ENCODE data around the gene NEU3.
"Not testable (repeated sequence)": the region's sequence is repeated elsewhere in the genome, so short reads cannot be mapped to it uniquely, and the experiment has no call there.

Gene NEU3

DNA sequence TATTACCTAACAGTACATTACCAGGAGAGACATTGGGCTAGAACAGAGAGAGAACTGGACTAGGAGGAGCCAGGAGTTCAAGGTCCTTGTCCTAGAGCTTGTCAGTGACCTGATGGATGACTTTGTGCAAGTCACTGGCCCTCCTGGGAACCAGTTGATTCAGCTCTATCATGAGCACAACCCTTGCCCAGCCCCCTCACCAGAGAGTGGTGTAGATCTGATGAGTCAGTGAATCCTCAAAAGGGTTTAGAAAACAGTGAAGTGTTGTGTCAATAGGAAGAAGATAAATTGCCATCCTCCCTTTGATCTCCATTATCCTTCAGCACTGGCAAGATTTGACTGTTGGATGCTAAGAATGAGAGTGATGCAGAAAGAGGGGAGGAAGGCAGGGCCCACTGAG, 24.3 kb downstream of the NEU3 start:
- no peak overlapping the region for H3K4me3 ChIP-seq (ENCODE audit: low read depth, low read length)
- TF ChIP-seq CTCF (IDR thresholded peaks at IDR 0.05; ENCODE audit: low read depth, low read length, missing control alignments) = no peak
- no peak for DNase-seq (ENCODE audit: low read depth)
- in situ Hi-C loops (cut with HindIII; ENCODE audit: low sequenced_read_pairs) = no loop called here

GRCh38 chr11:75014129-75014528, 25.4 kb downstream of the NEU3 start:
- peak; percentile 26 for DNase-seq (ENCODE audit: low read depth)
- in situ Hi-C loops (cut with HindIII; ENCODE audit: low sequenced_read_pairs) = no loop called here
- no peak overlapping the region for H3K4me3 ChIP-seq (ENCODE audit: low read depth, low read length)
- no peak for TF ChIP-seq CTCF (IDR thresholded peaks at IDR 0.05; ENCODE audit: low read depth, low read length, missing control alignments)

- H3K4me3 ChIP-seq (ENCODE audit: low read depth, low read length); in situ Hi-C loops (cut with HindIII; ENCODE audit: low sequenced_read_pairs); DNase-seq (ENCODE audit: low read depth): not testable (repeated sequence)
Measured at GRCh38 chr11:75019200-75019599, 30.5 kb downstream of the NEU3 start.

DNA sequence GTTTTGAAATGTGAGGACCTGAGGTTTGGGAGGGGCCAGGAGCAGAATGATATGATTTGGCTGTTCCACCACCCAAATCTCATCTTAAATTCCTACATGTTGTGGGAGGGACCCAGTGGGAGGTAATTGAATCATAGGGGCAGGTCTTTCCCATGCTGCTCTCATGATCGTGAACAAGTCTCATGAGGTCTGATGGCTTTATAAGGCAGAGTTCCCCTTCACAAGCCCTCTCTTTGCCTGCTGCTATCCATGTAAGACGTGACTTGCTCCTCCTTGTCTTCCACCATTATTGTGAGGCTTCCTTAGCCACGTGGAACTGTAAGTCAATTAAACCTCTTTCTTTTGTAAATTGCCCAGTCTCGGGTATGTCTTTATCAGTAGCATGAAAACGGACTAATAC, 31.6 kb downstream of the NEU3 start:
- H3K4me3 ChIP-seq (ENCODE audit: low read depth, low read length); DNase-seq (ENCODE audit: low read depth): not testable (repeated sequence)
- in situ Hi-C loops (cut with HindIII; ENCODE audit: low sequenced_read_pairs) = loop anchor here (10.0 kb wide), 1 partner anchor 184 kb away; no protein-coding TSS in a partner anchor

DNA sequence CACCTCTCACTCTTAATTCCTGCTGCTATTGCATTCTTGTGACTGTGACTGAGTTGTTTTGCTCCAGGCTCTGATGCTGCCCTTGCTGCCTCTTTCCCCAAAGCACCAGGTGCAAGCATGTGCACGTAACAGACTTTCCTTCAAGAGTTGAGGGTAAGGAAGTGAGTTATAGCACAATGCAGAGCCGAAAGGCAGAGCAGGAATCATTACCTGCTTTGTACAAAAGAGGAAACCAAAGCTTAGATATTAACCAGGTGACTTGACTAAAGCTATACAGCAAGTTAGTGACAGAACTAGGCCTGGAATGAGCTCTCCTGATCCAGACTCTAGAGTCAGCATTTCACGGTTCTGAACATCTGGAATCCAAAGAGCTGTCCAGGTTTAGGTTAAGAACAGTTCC, 33.6 kb downstream of the NEU3 start:
- in situ Hi-C loops (cut with HindIII; ENCODE audit: low sequenced_read_pairs) = loop anchor here (10.0 kb wide), 1 partner anchor 183 kb away; no protein-coding TSS in a partner anchor
- DNase-seq (ENCODE audit: low read depth) = no peak
- TF ChIP-seq CTCF (IDR thresholded peaks at IDR 0.05; ENCODE audit: low read depth, low read length, missing control alignments) = no peak
- no peak overlapping the region for H3K4me3 ChIP-seq (ENCODE audit: low read depth, low read length)

DNA sequence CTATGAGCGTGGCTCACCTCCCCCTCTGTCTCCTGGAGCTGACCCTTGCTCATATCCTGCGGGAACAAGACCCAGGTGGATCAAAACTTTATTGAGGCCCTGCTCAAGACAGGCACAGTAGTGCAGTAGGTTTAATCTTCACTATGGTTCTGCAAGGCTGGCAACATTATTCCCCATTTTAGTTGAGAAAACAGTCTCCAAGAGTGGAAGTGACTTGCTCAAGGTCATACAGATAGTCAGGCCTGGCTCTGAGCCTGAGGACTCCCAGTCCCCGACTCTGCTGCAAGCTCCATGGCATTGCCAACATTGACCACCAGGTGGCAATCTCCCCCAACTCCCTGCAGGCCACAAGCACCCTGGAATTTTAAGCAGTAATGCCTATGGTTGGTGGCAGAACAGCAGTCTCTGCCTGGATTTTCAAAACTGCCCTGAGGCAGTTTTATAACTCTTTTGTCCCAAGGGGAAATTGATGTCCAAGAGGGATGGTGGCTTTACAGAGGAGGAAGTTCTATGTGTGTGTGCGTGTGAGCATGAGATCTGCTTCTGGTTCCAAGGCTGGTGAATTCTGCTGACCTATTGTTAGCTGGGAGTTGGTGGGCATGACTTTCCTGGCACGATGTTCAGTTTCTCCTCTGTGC, 34.1 kb downstream of the NEU3 start:
- H3K4me3 ChIP-seq (ENCODE audit: low read depth, low read length) = no peak overlapping the region
- in situ Hi-C loops (cut with HindIII; ENCODE audit: low sequenced_read_pairs) = loop anchor here (10.0 kb wide), 1 partner anchor 182 kb away; no protein-coding TSS in a partner anchor
- DNase-seq (ENCODE audit: low read depth) = peak; percentile 68
- TF ChIP-seq CTCF (IDR thresholded peaks at IDR 0.05; ENCODE audit: low read depth, low read length, missing control alignments) = peak; percentile 99

DNA sequence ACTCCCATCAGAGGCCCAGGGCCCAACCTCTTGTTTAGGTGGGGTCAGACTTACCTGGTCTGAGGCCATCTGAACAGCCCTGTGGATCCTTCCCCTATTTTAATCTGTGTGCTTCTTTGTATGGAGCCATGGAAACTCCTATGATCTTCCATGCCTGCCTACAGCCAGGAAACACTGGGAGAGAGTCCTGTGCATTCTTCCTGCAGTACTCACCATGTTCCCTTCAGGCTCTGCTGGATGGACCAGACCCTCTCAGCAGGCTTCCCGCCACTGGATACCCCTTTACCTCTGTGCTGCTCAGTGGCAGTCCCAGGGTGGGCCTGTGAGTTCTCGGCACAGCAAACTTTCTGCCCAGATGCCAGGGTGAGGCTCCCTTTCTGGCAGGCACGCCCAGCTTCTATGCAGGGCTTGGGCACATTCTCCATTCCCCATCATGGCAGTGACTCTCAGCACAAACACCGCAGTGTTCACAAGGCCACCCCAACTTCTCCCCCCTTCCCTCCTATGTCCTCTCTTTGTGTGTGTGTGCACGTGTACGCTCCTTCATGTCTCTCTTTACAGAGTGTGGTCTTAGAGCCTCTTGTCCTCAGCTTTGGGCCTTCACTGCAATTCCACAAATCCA, 34.8 kb downstream of the NEU3 start:
- in situ Hi-C loops (cut with HindIII; ENCODE audit: low sequenced_read_pairs) = loop anchor here (10.0 kb wide), 1 partner anchor 181 kb away; no protein-coding TSS in a partner anchor
- no peak for DNase-seq (ENCODE audit: low read depth)
- no peak overlapping the region for H3K4me3 ChIP-seq (ENCODE audit: low read depth, low read length)
- no peak for TF ChIP-seq CTCF (IDR thresholded peaks at IDR 0.05; ENCODE audit: low read depth, low read length, missing control alignments)

Measured in astrocyte of the cerebellum (primary cell).